ENCODE data around the gene ATRNL1.
"Not testable (repeated sequence)": the region's sequence is repeated elsewhere in the genome, so short reads cannot be mapped to it uniquely, and the experiment has no call there.

The ATRNL1 gene

GRCh38 chr10:115091161-115091560, 2.0 kb upstream of the ATRNL1 start:
- no peak for DNase-seq

- no peak for DNase-seq
These were observed 959 bp upstream of the ATRNL1 start for GRCh38 chr10:115092258-115092554.

- DNase-seq: no peak
These were observed 445 bp upstream of the ATRNL1 start for GRCh38 chr10:115092555-115093285.

GRCh38 chr10:115093776-115094408, 727 bp downstream of the ATRNL1 start:
- no peak for DNase-seq

GRCh38 chr10:115094416-115095140, 1.4 kb downstream of the ATRNL1 start:
- no peak for DNase-seq

- no peak for DNase-seq
These were observed 2.6 kb downstream of the ATRNL1 start for GRCh38 chr10:115095758-115096157.

- DNase-seq: no peak
These were observed 10.5 kb downstream of the ATRNL1 start for GRCh38 chr10:115103700-115104099.

- DNase-seq: not testable (repeated sequence)
These were observed 12.2 kb downstream of the ATRNL1 start for GRCh38 chr10:115105411-115105810.

GRCh38 chr10:115107830-115108229, 14.7 kb downstream of the ATRNL1 start:
- no peak for DNase-seq

GRCh38 chr10:115117301-115117700, 24.1 kb downstream of the ATRNL1 start:
- DNase-seq: no peak

- no peak for DNase-seq
These were observed 25.2 kb downstream of the ATRNL1 start for GRCh38 chr10:115118346-115118745.

GRCh38 chr10:115125505-115125904, 32.3 kb downstream of the ATRNL1 start:
- no peak for DNase-seq

GRCh38 chr10:115129752-115130151, 36.6 kb downstream of the ATRNL1 start:
- DNase-seq: no peak

- no peak for DNase-seq
These were observed 43.5 kb downstream of the ATRNL1 start for GRCh38 chr10:115136616-115137015.

- no peak for DNase-seq
These were observed 48.1 kb downstream of the ATRNL1 start for GRCh38 chr10:115141254-115141653.

GRCh38 chr10:115157357-115157756, 64.2 kb downstream of the ATRNL1 start:
- DNase-seq: no peak

GRCh38 chr10:115163129-115163528, 70.0 kb downstream of the ATRNL1 start:
- DNase-seq: no peak

- no peak for DNase-seq
These were observed 71.1 kb downstream of the ATRNL1 start for GRCh38 chr10:115164220-115164619.

GRCh38 chr10:115167751-115168150, 74.6 kb downstream of the ATRNL1 start:
- no peak for DNase-seq

- no peak for DNase-seq
These were observed 78.3 kb downstream of the ATRNL1 start for GRCh38 chr10:115171392-115171960.

GRCh38 chr10:115173915-115174443, 80.8 kb downstream of the ATRNL1 start:
- DNase-seq: no peak

- DNase-seq: not testable (repeated sequence)
These were observed 114.1 kb downstream of the ATRNL1 start for GRCh38 chr10:115207276-115207675.

GRCh38 chr10:115209133-115209532, 116.0 kb downstream of the ATRNL1 start:
- DNase-seq: no peak

- no peak for DNase-seq
These were observed 121.7 kb downstream of the ATRNL1 start for GRCh38 chr10:115214829-115215228.
